AG10803 (cell line): ENCODE data around the gene PPIF.

ENCODE experiments used
- DNase-seq: peaks from one replicate; pipeline ENCODE4 v3.0.0; 2010; ENCODE audit warnings: low read depth
- H3K4me3 ChIP-seq: 2 replicates; pipeline ENCODE4 v1.5.1; 2011; ENCODE audit warnings: mild to moderate bottlenecking, low read length, control low read depth
- CTCF ChIP-seq: conservative IDR thresholded peaks from 2 replicates; pipeline ENCODE4 v1.5.1; 2011; ENCODE audit warnings: mild to moderate bottlenecking, low read length, control low read depth, inconsistent platforms

PPIF gene

GRCh38 chr10:79390551-79391229 is 43.4 kb downstream of the PPIF start:
- H3K4me3 ChIP-seq = no peak overlapping the region
- TF ChIP-seq CTCF = no peak
- no peak for DNase-seq

GRCh38 chr10:79391231-79392019 is 44.2 kb downstream of the PPIF start:
- no peak for TF ChIP-seq CTCF
- no peak overlapping the region for H3K4me3 ChIP-seq
- DNase-seq = no peak

- no peak overlapping the region for H3K4me3 ChIP-seq
- TF ChIP-seq CTCF = no peak
- DNase-seq = no peak
Observed at GRCh38 chr10:79392020-79392398, 44.7 kb downstream of the PPIF start.

- DNase-seq = no peak
- TF ChIP-seq CTCF = no peak
Observed at GRCh38 chr10:79392506-79393176, 45.4 kb downstream of the PPIF start.

GRCh38 chr10:79393221-79393923 is 46.1 kb downstream of the PPIF start:
- TF ChIP-seq CTCF = no peak
- DNase-seq = no peak
- no peak overlapping the region for H3K4me3 ChIP-seq

More at GRCh38 chr10:79392506-79393176, 45.4 kb downstream of the PPIF start:
- no peak overlapping the region for H3K4me3 ChIP-seq

GRCh38 chr10:79393924-79394610 is 46.8 kb downstream of the PPIF start:
- DNase-seq = no peak
- no peak overlapping the region for H3K4me3 ChIP-seq
- TF ChIP-seq CTCF = no peak
